Stomach (tissue), 9 donors: Measurements from ENCODE around the gene P2RY12. TPM values are rescaled to one million over a fixed set of nuclear protein-coding genes. Genes with fewer than 3 reads are reported as not detected.
"Not testable (repeated sequence)": the region's sequence is repeated elsewhere in the genome, so short reads cannot be mapped to it uniquely, and the experiment has no call there.

Experiments used
- DNase-seq, 2 donors: peaks; one replicate each; pipeline versions ENCODE4 v3.0.0 to v3.0.0-alpha.2; 2013 to 2019
- H3K27ac ChIP-seq, 5 donors: fragments of 200-600 bp in 4 of 5; sonication (generic) in 4 of 5; one replicate each; pipeline ENCODE4 v1.5.1; 2013 to 2019; ENCODE audit warnings: mild to moderate bottlenecking in 1 of 5, moderate library complexity in 1 of 5
- H3K27me3 ChIP-seq, 3 donors: fragments of 200-600 bp; sonication (generic); one replicate each; pipeline ENCODE4 v1.5.1; 2017 to 2019; ENCODE audit warnings: mixed run types in 1 of 3
- H3K36me3 ChIP-seq, 4 donors: fragments of 200-600 bp; sonication (generic); 1 replicate in 3 of 4; 2 replicates in 1 of 4; pipeline ENCODE4 v1.5.1; 2016 to 2019
- H3K4me1 ChIP-seq, 4 donors: fragments of 200-600 bp; sonication (generic); one replicate each; pipeline ENCODE4 v1.5.1; 2016 to 2019
- H3K4me3 ChIP-seq, 4 donors: fragments of 200-600 bp; sonication (generic) in 3 of 4; one replicate each; pipeline ENCODE4 v1.5.1; 2016 to 2019; ENCODE audit warnings: mild to moderate bottlenecking in 1 of 4
- H3K9me3 ChIP-seq, 4 donors: fragments of 200-600 bp; sonication (generic); one replicate each; pipeline ENCODE4 v1.5.1; 2016 to 2019
- CTCF ChIP-seq, 7 experiments: fragments of 450-650 bp in 4 of 7; fragments of 200-600 bp in 3 of 7; sonication (generic) in 3 of 7; IDR thresholded peaks; one replicate each; pipeline ENCODE4 v1.5.1; 2016 to 2019; ENCODE audit warnings: antibody characterized with exemption in 7 of 7, control low read depth in 2 of 7, mild to moderate bottlenecking in 1 of 7
- EP300 ChIP-seq: sonication (generic); formaldehyde crosslinking; IDR thresholded peaks from one replicate; pipeline ENCODE4 v1.6.1; 2017; ENCODE audit warnings: antibody characterized with exemption
- POLR2A ChIP-seq, 4 donors: fragments of 450-650 bp; IDR thresholded peaks; one replicate each; pipeline ENCODE4 v1.6.1; 2016; ENCODE audit warnings: antibody characterized with exemption in 4 of 4, control low read depth in 2 of 4, mild to moderate bottlenecking in 1 of 4, moderate library complexity in 1 of 4
- POLR2AphosphoS5 ChIP-seq, 3 donors: sonication (generic); formaldehyde crosslinking; IDR thresholded peaks; one replicate each; pipeline ENCODE4 v1.6.1; 2016; ENCODE audit warnings: antibody characterized with exemption in 3 of 3
- WGBS, 5 donors: extraction: QIAGEN DNeasy Blood & Tissue Kit in 3 of 5; methylation state at CpG; one replicate each; pipeline versions ENCODE4 v1.1.5 to v1.1.7; 2013 to 2018; 5-methylcytosine and 5-hydroxymethylcytosine counted together
- intact Hi-C: fragments of 100-400 bp; cut with DNase I; formaldehyde crosslinking; loops from one replicate; pipeline ENCODE4 v1.15.1; 2023; ENCODE audit warnings: low total_unique reads
- polyA plus RNA-seq, 3 donors: library from polyadenylated mRNA; stranded (reverse); fragments of 200-250 nt; gene quantifications; one replicate each; pipeline ENCODE4 v1.2.3, GENCODE V29; 2013
- total RNA-seq, 5 donors: library from RNA; depleted of rRNA; stranded (reverse); fragments of >200 nt; gene quantifications; one replicate each; pipeline versions ENCODE4 v1.1.0 to v1.2.3, GENCODE V29; 2014 to 2016
- donor health status: healthy with polysubstance abuse.
- donor health status: Bipolar disorder and iron deficiency.
- donor health status: healthy.

Gene P2RY12
- total and polyA plus RNA-seq, 8 donors: 0.40 to 4.8 (median 0.46) TPM; not detected in 3

GRCh38 chr3:151395806-151396205 is 11.3 kb upstream of the P2RY12 start:
- no peaks in the 10 kb centered on the region for H3K27me3 ChIP-seq
- intact Hi-C loops: no loop called here

GRCh38 chr3:151394611-151395010 is 10.1 kb upstream of the P2RY12 start:
- WGBS, 5 donors: 80 to 89% (median 87%) methylated on average over 8 of the region's 8 CpGs
- no peaks in the 10 kb centered on the region for H3K9me3 ChIP-seq
- no peaks in the 10 kb centered on the region for H3K27me3 ChIP-seq
- H3K4me1 ChIP-seq: no peaks in the 10 kb centered on the region
- H3K27ac ChIP-seq: no peak overlapping the region
- H3K4me3 ChIP-seq: no peak overlapping the region
- intact Hi-C loops: no loop called here
- H3K36me3 ChIP-seq: no peaks in the 10 kb centered on the region
- no peak for TF ChIP-seq CTCF (IDR thresholded peaks at IDR 0.05)
- no peak for DNase-seq

More at GRCh38 chr3:151395806-151396205, 11.3 kb upstream of the P2RY12 start:
- DNase-seq: no peak
- no peaks in the 10 kb centered on the region for H3K9me3 ChIP-seq
- H3K36me3 ChIP-seq: no peaks in the 10 kb centered on the region
- H3K4me1 ChIP-seq: no peaks in the 10 kb centered on the region
- 91 to 95% (median 93%) methylated on average over 3 of the region's 3 CpGs for WGBS, 5 donors
- H3K27ac ChIP-seq: no peak overlapping the region
- no peak overlapping the region for H3K4me3 ChIP-seq
- TF ChIP-seq CTCF (IDR thresholded peaks at IDR 0.05) (no peak), POLR2AphosphoS5 (IDR thresholded peaks at IDR 0.05) (no peak), POLR2A (IDR thresholded peaks at IDR 0.05) (no peak)

- DNase-seq: no peak
- Histone ChIP-seq H3K4me3 (no peak overlapping the region), H3K9me3 (no peaks in the 10 kb centered on the region), H3K4me1 (no peaks in the 10 kb centered on the region), H3K27me3 (no peaks in the 10 kb centered on the region), H3K36me3 (no peaks in the 10 kb centered on the region), H3K27ac (no peak overlapping the region)
- TF ChIP-seq POLR2AphosphoS5 (IDR thresholded peaks at IDR 0.05) (no peak), CTCF (IDR thresholded peaks at IDR 0.05) (no peak), EP300 (no peak), POLR2A (IDR thresholded peaks at IDR 0.05) (no peak)
- intact Hi-C loops: no loop called here
- WGBS, 5 donors: 60 to 73% (median 73%) methylated on average over 4 of the region's 4 CpGs
These were observed 9.4 kb upstream of the P2RY12 start for GRCh38 chr3:151393941-151394340.

GRCh38 chr3:151393146-151393830 is 8.7 kb upstream of the P2RY12 start:
- no peaks in the 10 kb centered on the region for H3K9me3 ChIP-seq
- intact Hi-C loops: no loop called here
- no peak for TF ChIP-seq POLR2AphosphoS5 (IDR thresholded peaks at IDR 0.05)
- TF ChIP-seq POLR2A (IDR thresholded peaks at IDR 0.05): no peak
- TF ChIP-seq CTCF (IDR thresholded peaks at IDR 0.05): no peak
- TF ChIP-seq EP300: no peak
- no peak overlapping the region for H3K4me3 ChIP-seq
- 44 to 57% (median 54%) methylated on average over 3 of the region's 3 CpGs for WGBS, 5 donors
- no peak for DNase-seq
- no peak overlapping the region for H3K27ac ChIP-seq
- no peaks in the 10 kb centered on the region for H3K4me1 ChIP-seq
- H3K27me3 ChIP-seq: no peaks in the 10 kb centered on the region
- no peaks in the 10 kb centered on the region for H3K36me3 ChIP-seq

- H3K4me1 ChIP-seq, H3K27me3 ChIP-seq, H3K4me3 ChIP-seq, H3K9me3 ChIP-seq, intact Hi-C loops, DNase-seq, H3K36me3 ChIP-seq, H3K27ac ChIP-seq: not testable (repeated sequence)
- WGBS, 5 donors: 75 to 94% (median 91%) methylated on average over 3 of the region's 3 CpGs
These were observed 7.6 kb upstream of the P2RY12 start for GRCh38 chr3:151392191-151392590.
